Esophagus (tissue), 2 donors: Measurements from ENCODE around the gene MEIKIN. TPM values are rescaled to one million over a fixed set of nuclear protein-coding genes. Genes with fewer than 3 reads are reported as not detected.

Source experiments
- H3K27ac ChIP-seq, 2 donors: one replicate each; pipeline ENCODE4 v1.5.1; 2013; ENCODE audit warnings: low read depth in 2 of 2, mild to moderate bottlenecking in 2 of 2, inconsistent platforms in 1 of 2, low read length in 1 of 2, moderate library complexity in 1 of 2
- H3K27me3 ChIP-seq, 2 donors: one replicate each; pipeline ENCODE4 v1.6.1; 2013; ENCODE audit warnings: low read length in 2 of 2, control low read depth in 1 of 2, mild to moderate bottlenecking in 1 of 2; ENCODE audit not compliant: insufficient read depth in 2 of 2, control insufficient read depth in 1 of 2
- H3K36me3 ChIP-seq, 2 donors: one replicate each; pipeline ENCODE4 v1.6.1; 2013; ENCODE audit warnings: low read length in 1 of 2; ENCODE audit not compliant: control insufficient read depth in 2 of 2, insufficient read depth in 2 of 2
- H3K4me1 ChIP-seq, 2 donors: one replicate each; pipeline ENCODE4 v1.6.1; 2013; ENCODE audit warnings: low read length in 1 of 2; ENCODE audit not compliant: control insufficient read depth in 2 of 2, insufficient read depth in 2 of 2
- H3K4me3 ChIP-seq, 2 donors: one replicate each; pipeline ENCODE4 v1.5.1; 2013; ENCODE audit warnings: low read length in 2 of 2, mild to moderate bottlenecking in 2 of 2, low read depth in 1 of 2, moderate library complexity in 1 of 2
- H3K9me3 ChIP-seq, 2 donors: one replicate each; pipeline ENCODE4 v1.6.1; 2013; ENCODE audit warnings: mild to moderate bottlenecking in 2 of 2, low read depth in 1 of 2, low read length in 1 of 2, moderate library complexity in 1 of 2; ENCODE audit not compliant: control insufficient read depth in 2 of 2, insufficient read depth in 1 of 2
- WGBS, 2 donors: extraction: QIAGEN DNeasy Blood & Tissue Kit; methylation state at CpG; one replicate each; pipeline ENCODE4 v1.1.7; 2013; 5-methylcytosine and 5-hydroxymethylcytosine counted together
- polyA plus RNA-seq, 2 donors: library from polyadenylated mRNA; stranded (reverse); fragments of 200-250 nt; gene quantifications; one replicate each; pipeline ENCODE4 v1.2.3, GENCODE V29; 2013
- donor health status: healthy with polysubstance abuse.
- donor health status: Bipolar disorder and iron deficiency.

MEIKIN gene, protein sequence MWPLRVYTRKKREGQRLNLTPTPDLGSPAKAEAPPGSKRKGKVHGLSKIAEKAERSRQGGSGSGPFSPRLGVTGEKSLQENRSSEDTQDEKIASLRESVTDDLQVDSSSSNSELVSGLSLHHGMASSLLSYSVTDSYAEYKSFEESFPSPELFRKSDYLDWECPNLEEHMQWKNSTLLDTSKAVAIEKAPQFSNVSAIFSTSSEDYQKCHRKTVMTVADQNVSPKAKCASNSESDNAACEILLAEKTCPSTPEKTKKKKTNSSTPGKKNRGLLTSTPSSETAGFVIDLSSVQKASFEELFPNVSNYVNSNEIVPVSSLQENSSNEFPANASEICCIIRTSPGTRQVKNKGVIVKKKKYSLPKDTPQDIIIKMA
- under 1 TPM in 1 of 2 donors, not detected in 1; 0.12 TPM for polyA plus RNA-seq

DNA sequence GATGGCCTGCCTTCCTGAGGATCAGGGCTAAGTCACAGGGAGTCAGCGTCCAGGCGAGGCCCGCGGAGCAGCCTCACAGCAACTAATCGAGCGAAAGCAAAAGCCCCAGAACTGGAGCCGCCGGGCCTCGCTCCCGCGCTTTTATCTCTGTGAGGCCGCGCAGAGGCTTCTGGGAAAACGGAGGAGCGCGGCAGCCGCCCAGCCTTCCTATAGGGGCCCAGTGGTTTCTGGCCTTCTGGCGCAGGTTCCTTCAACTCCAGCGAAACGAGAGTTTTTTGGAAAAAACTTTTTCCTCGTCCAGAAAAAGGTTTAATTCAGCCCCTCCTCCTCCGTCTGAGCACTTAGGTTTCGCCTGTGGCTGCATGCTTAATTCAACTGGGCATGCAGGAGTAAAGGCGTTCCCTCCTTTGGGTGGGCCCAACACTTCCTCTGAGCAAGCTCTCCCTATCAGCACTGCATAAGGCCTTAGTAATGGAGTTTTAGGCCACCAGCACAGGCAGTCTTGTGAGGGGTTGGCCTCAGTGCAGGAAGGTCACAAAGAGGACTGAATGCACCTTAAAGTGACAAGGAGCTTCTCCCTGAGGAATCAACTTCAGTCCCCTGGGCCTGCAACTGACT lies at the start of gene MEIKIN:
TSS of gene MEIKIN (minus strand) at position 113 of the 618 bp plus-strand sequence. CDS start 158 bp downstream, outside the sequence.
- H3K27me3 ChIP-seq: no peaks in the 10 kb centered on the region
- no peak within 1 kb of the TSS for H3K27ac ChIP-seq
- no peaks in the 10 kb centered on the region for H3K4me1 ChIP-seq
- H3K36me3 ChIP-seq: no peaks in the 10 kb centered on the region
- H3K4me3 ChIP-seq: no peak within 1 kb of the TSS
- 86 to 90% methylated on average over 24 of the region's 24 CpGs for WGBS, 2 donors
- H3K9me3 ChIP-seq: no peaks in the 10 kb centered on the region

DNA sequence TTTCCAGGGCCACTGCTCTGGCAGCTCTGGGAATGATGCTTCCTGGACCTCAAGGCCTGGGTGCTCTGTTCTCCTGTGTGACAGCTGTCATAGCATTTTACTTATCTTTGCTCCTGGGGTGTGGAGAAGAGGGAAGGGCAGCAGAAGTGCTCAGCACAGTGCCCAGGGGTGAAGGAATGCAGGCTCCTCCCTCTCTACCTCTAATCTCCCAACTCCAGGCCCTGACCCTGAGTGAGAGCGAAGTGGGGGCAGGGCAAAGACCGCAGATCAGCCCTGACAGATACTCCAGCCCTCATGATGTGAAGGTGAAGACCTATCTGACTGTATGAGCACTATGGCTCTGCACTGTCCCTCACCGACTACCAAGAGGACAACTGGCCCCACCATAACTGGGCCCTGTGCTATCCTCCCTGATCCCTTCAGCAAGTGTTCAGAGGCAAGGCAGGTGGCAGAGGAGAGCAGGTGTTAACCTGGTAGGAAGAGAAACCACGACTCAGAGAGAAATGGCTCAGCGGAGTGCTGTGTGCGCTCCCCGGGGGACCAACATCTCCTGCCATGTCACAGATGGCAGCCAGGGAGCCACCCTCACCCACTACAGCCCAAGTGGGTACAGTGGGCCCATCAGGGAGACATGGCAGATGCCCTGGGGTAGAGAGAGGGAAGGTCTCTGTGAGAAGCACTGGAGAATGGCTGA lies 49.2 kb upstream of the MEIKIN start:
- no peaks in the 10 kb centered on the region for H3K36me3 ChIP-seq
- H3K4me3 ChIP-seq: no peak overlapping the region
- H3K27ac ChIP-seq: no peak overlapping the region
- no peaks in the 10 kb centered on the region for H3K27me3 ChIP-seq
- H3K9me3 ChIP-seq: peaks cover 0 to 2% of the 10 kb centered on the region in 2 donors
- no peaks in the 10 kb centered on the region for H3K4me1 ChIP-seq
- 75 to 85% methylated on average over 7 of the region's 7 CpGs for WGBS, 2 donors

DNA sequence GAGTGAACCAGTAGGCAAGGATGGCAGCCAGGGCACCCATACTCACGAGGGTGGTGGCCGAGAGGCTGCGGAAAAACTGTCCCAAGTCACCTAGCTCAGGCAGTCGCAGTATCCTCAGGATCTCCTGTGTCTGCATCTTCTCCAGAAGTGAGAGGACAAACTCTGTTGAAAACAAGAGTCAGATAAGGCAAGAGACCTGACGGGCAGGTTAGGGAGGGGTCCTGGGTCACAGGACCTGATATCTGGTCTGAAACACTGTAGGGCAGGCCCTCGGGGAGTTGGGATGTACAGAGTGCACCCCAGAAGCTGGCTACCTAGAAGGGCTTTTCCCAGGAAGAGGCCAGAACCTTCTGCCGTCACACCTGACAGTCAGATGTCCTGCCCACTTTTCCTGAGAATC lies 48.6 kb upstream of the MEIKIN start:
- 79 to 87% methylated on average over 7 of the region's 7 CpGs for WGBS, 2 donors
- Histone ChIP-seq H3K27ac (no peak overlapping the region), H3K4me1 (no peaks in the 10 kb centered on the region), H3K36me3 (no peaks in the 10 kb centered on the region), H3K27me3 (no peaks in the 10 kb centered on the region), H3K4me3 (no peak overlapping the region), H3K9me3 (peaks cover 0 to 2% of the 10 kb centered on the region in 2 donors)

GRCh38 chr5:131993676-131994075 lies 48.2 kb upstream of the MEIKIN start:
- H3K4me3 ChIP-seq: no peak overlapping the region
- H3K27ac ChIP-seq: no peak overlapping the region
- H3K9me3 ChIP-seq: peaks cover 0 to 2% of the 10 kb centered on the region in 2 donors
- H3K36me3 ChIP-seq: no peaks in the 10 kb centered on the region
- 91 to 95% methylated on average over 4 of the region's 4 CpGs for WGBS, 2 donors
- H3K27me3 ChIP-seq: no peaks in the 10 kb centered on the region
- H3K4me1 ChIP-seq: no peaks in the 10 kb centered on the region

DNA sequence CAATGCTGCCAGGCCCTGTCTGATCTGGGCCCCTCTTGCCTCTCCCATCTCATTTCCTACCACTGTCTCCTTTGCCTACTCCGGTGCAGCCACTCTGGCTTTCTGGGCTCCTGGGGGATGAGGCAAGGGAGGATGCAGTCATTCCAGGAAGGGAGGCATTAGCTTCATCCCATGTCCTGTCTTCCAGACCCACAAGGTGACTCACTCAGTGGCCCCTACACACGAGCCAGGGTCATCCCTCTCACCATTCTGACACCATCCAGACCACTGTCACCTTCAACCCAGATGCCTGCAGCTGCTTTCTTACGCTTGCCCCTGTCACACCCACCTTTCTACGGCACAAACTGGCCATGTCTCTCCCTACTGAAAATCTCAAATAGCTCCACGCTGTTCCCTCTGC lies 46.9 kb upstream of the MEIKIN start:
- no peaks in the 10 kb centered on the region for H3K27me3 ChIP-seq
- 81 to 82% methylated on average over 5 of the region's 5 CpGs for WGBS, 2 donors
- H3K9me3 ChIP-seq: peaks cover 0 to 2% of the 10 kb centered on the region in 2 donors
- H3K36me3 ChIP-seq: no peaks in the 10 kb centered on the region
- H3K27ac ChIP-seq: no peak overlapping the region
- H3K4me3 ChIP-seq: no peak overlapping the region
- H3K4me1 ChIP-seq: peaks cover 0 to 6% of the 10 kb centered on the region in 2 donors

DNA sequence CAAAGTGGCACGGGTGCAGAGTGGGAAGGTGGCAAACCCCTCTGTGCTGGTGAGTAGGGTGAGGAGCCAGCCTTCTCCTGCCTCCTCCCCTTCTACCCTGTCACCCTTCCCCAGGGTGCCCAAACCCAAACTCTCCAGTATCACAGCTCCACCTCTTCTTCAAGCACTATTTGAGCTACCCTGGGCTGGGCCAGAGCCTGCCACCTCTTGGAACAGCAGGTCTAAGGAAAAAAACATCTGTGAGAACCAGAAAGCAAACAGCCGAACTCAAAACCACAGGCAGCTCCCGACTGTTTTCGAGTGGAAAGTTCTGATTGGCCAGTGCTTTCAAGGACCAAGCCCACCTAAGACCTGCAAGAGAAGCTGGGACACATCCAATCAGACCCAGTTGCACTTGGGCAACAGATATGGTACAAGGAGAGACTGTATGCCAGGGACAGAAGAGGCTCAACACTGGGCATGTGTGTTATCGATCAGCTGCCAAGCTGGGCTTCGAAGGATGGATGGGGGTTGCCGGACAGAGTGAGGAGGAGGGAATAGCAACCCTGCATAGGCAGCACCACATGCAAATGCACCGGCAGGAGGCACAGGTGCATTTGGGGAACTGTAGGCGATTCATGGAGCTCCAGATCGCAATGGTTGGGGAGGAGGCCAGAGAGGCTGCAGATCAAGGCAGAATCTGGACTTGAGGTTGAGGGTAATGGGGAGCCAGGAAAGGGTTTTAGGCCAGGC lies 46.3 kb upstream of the MEIKIN start:
- H3K27me3 ChIP-seq: no peaks in the 10 kb centered on the region
- no peaks in the 10 kb centered on the region for H3K9me3 ChIP-seq
- WGBS, 2 donors: 64 to 73% methylated on average over 10 of the region's 10 CpGs
- H3K27ac ChIP-seq: no peak overlapping the region
- no peaks in the 10 kb centered on the region for H3K36me3 ChIP-seq
- H3K4me3 ChIP-seq: no peak overlapping the region
- peaks cover 0 to 9% of the 10 kb centered on the region in 2 donors for H3K4me1 ChIP-seq

- Histone ChIP-seq H3K27me3 (no peaks in the 10 kb centered on the region), H3K9me3 (no peaks in the 10 kb centered on the region), H3K4me3 (no peak overlapping the region), H3K36me3 (no peaks in the 10 kb centered on the region), H3K4me1 (peaks cover 0 to 9% of the 10 kb centered on the region in 2 donors), H3K27ac (no peak overlapping the region)
- WGBS, 2 donors: 95% methylated on average over 13 of the region's 13 CpGs
Measured at GRCh38 chr5:131990716-131991115, 45.3 kb upstream of the MEIKIN start.

DNA sequence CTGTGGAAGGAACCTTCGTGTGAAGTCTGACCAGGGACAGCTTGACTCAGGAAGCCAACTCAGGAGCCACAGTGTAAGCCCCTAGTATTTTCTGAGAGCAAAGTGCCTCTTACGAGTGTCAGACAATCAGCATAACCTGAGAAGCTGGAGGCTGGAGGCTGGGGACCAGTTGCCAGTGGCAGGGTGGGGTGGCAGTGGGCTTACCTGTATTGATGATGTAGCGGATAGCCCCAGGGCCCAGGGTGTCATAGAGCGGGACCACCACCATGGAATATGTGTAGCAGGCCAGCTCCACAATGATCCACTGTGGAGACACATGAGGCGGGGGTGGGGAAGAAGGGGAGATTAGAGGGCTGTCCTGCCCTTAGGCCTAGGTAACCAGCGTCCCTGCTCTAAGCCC lies 43.1 kb upstream of the MEIKIN start:
- Histone ChIP-seq H3K4me1 (peaks cover 1 to 11% of the 10 kb centered on the region in 2 donors), H3K4me3 (no peak overlapping the region), H3K36me3 (no peaks in the 10 kb centered on the region), H3K27me3 (no peaks in the 10 kb centered on the region), H3K27ac (no peak overlapping the region), H3K9me3 (no peaks in the 10 kb centered on the region)
- WGBS, 2 donors: 83 to 88% methylated on average over 6 of the region's 6 CpGs

- Histone ChIP-seq H3K4me3 (no peak overlapping the region), H3K4me1 (peaks cover 4 to 11% of the 10 kb centered on the region in 2 donors), H3K9me3 (no peaks in the 10 kb centered on the region), H3K27ac (no peak overlapping the region), H3K27me3 (no peaks in the 10 kb centered on the region), H3K36me3 (no peaks in the 10 kb centered on the region)
- WGBS, 2 donors: 63 to 77% methylated on average over 3 of the region's 3 CpGs
Measured at GRCh38 chr5:131987251-131987650, 41.8 kb upstream of the MEIKIN start.
